ENCODE data around the gene MIS18BP1. TPM values are rescaled to one million over a fixed set of nuclear protein-coding genes. Genes with fewer than 3 reads are reported as not detected.

MIS18BP1 gene
- total and polyA plus RNA-seq, 2 of the 4 experiments (the other 2 are of a cell fraction) = 10.6 to 18.6 TPM

DNA sequence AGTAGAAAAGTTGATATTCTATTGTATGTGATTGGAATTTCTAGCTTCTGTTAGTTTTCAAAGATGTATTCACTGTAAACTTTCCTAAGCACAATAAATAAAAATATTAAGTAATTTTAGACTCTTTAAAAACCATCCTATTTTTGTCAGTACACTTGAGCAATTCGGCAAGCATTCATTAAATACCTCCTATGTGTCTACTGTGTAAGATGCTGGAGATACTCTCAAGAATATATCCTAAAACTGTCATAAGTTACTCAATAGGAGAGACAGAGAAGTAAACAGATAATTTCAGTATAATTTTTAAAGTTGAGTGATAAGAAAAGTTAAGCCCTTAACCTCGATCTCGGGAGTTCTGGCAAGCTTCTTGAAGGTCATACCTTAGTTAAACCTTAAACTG, 71.2 kb downstream of the MIS18BP1 start:
- POLR2A ChIA-PET (ENCODE audit: unreplicated experiment) = no interaction called here
- no peak overlapping the region for H3K4ac ChIP-seq (ENCODE audit: low read depth, low read length)
- H3K9me1 ChIP-seq (ENCODE audit: insufficient read depth, low read length) = peaks cover 3% of the 10 kb centered on the region; the same call in 1 of the 2 replicates
- dilution Hi-C loops (cut with HindIII; ENCODE audit: low sequenced_read_pairs, unreplicated experiment) = no loop called here
- no peak overlapping the region for H4K5ac ChIP-seq (ENCODE audit: low read depth, low read length)
- H3K27ac ChIP-seq (ENCODE audit: insufficient read depth, low read length) = no peak overlapping the region
- H3K56ac ChIP-seq (ENCODE audit: extremely low read depth, insufficient read depth, low read length) = no peak overlapping the region
- no peak for TF ChIP-seq SMC3 (IDR thresholded peaks at IDR 0.05; ENCODE audit: low read depth, low read length)
- TF ChIP-seq NFE2L2 (IDR thresholded peaks at IDR 0.05; ENCODE audit: low read depth, low read length) = no peak
- H4K20me1 ChIP-seq (ENCODE audit: insufficient read depth, low read length) = no peaks in the 10 kb centered on the region
- no peaks in the 10 kb centered on the region for H3K36me3 ChIP-seq (ENCODE audit: control insufficient read depth, insufficient read depth, low read length)
- no peak overlapping the region for H2AK5ac ChIP-seq (ENCODE audit: low read depth, low read length)
- H2BK120ac ChIP-seq (ENCODE audit: low read depth, low read length) = no peak overlapping the region
- in situ Hi-C loops (cut with MboI; ENCODE audit: low sequenced_read_pairs) = no loop called here
- no peak overlapping the region for H2AFZ ChIP-seq (replicated peaks; ENCODE audit: low read length, poor library complexity)
- no peak overlapping the region; a peak in 1 of 4 replicates for H4K8ac ChIP-seq (ENCODE audit: low read depth in 2 of 2, low read length in 2 of 2)
- no peaks in the 10 kb centered on the region for H3K4me1 ChIP-seq (ENCODE audit: control insufficient read depth, insufficient read depth, low read length)
- H2BK5ac ChIP-seq (ENCODE audit: low read depth, low read length, poor library complexity, severe bottlenecking) = peak overlapping the region; percentile 17
- no TSS peak for BruUV-seq (replicated peaks)
- H3K23ac ChIP-seq (ENCODE audit: low read depth, low read length) = no peak overlapping the region
- H3K4me2 ChIP-seq (ENCODE audit: low read depth, low read length) = no peak overlapping the region
- CTCF ChIA-PET = interaction anchor here (1.4 kb wide), 1 partner anchor 24 kb away, joined by 3 read pairs; no protein-coding TSS in a partner anchor
- no peaks in the 10 kb centered on the region for H3K27me3 ChIP-seq (ENCODE audit: control insufficient read depth, insufficient read depth, low read length)
- intact Hi-C loops (cut with micrococcal nuclease) = no loop called here
- no peak for DNase-seq
- H3K9ac ChIP-seq (ENCODE audit: low read depth, low read length) = no peak overlapping the region
- no peak overlapping the region for H2BK15ac ChIP-seq (ENCODE audit: low read depth, low read length)
- H3K4me3 ChIP-seq (ENCODE audit: insufficient read depth, low read depth, low read length) = no peak overlapping the region
- no peak overlapping the region for H3K14ac ChIP-seq (replicated peaks; ENCODE audit: low read depth, low read length)
- H3K9me3 ChIP-seq (ENCODE audit: control insufficient read depth, insufficient read depth, low read length) = no peaks in the 10 kb centered on the region
- no peak for ATAC-seq (ENCODE audit: low read depth)
- no peak overlapping the region for H4K91ac ChIP-seq (ENCODE audit: insufficient read depth, low read depth, low read length)
- no peak overlapping the region for H3K18ac ChIP-seq (ENCODE audit: low read depth, low read length)
- no peaks in the 10 kb centered on the region for H3K79me1 ChIP-seq (ENCODE audit: low read depth in 1 of 2, low read length in 2 of 2)
- H2BK20ac ChIP-seq (ENCODE audit: low read depth, low read length) = no peak overlapping the region
- no CpG with 5 or more reads among the region's 3 CpGs for WGBS, 2 experiments (ENCODE audit: extremely low coverage in 2 of 2, insufficient read length in 1 of 2)
- no peak overlapping the region for H2AK9ac ChIP-seq (replicated peaks; ENCODE audit: low read depth, low read length, poor library complexity)
